Skeletal muscle tissue (tissue), 4 donors: ENCODE data around the gene PBLD. TPM values are rescaled to one million over a fixed set of nuclear protein-coding genes. Genes with fewer than 3 reads are reported as not detected.

Source experiments
- H3K27ac ChIP-seq: one replicate; pipeline ENCODE4 v1.7.0; 2013; ENCODE audit warnings: mild to moderate bottlenecking, low read depth, low read length, inconsistent platforms
- H3K27me3 ChIP-seq, 3 donors: one replicate each; pipeline ENCODE4 v1.7.0; 2013; ENCODE audit warnings: low read length in 3 of 3; ENCODE audit not compliant: control insufficient read depth in 3 of 3, insufficient read depth in 3 of 3
- H3K36me3 ChIP-seq, 3 donors: one replicate each; pipeline ENCODE4 v1.7.0; 2013; ENCODE audit warnings: low read length in 3 of 3; ENCODE audit not compliant: control insufficient read depth in 3 of 3, insufficient read depth in 3 of 3
- H3K4me1 ChIP-seq, 3 donors: one replicate each; pipeline ENCODE4 v1.7.0; 2013; ENCODE audit warnings: low read length in 3 of 3, mild to moderate bottlenecking in 3 of 3; ENCODE audit not compliant: control insufficient read depth in 3 of 3, insufficient read depth in 3 of 3
- H3K4me3 ChIP-seq, 3 donors: one replicate each; pipeline ENCODE4 v1.7.0; 2013; ENCODE audit warnings: low read length in 3 of 3
- H3K9ac ChIP-seq, 3 donors: one replicate each; pipeline ENCODE4 v1.7.0; 2013; ENCODE audit warnings: low read length in 3 of 3, mild to moderate bottlenecking in 3 of 3, moderate library complexity in 2 of 3, low read depth in 1 of 3
- H3K9me3 ChIP-seq, 3 donors: one replicate each; pipeline ENCODE4 v1.7.0; 2013; ENCODE audit warnings: low read length in 3 of 3; ENCODE audit not compliant: control insufficient read depth in 3 of 3
- total RNA-seq: library from RNA; depleted of rRNA; stranded (reverse); fragments of >200 nt; gene quantifications from one replicate; pipeline ENCODE4 v1.2.3, GENCODE V29; 2014
- donor health status: Osteomylitis.

PBLD gene
- 3.7 TPM for total RNA-seq

- H3K4me1 ChIP-seq = peaks cover 26 to 52% (median 41%) of the 10 kb centered on the region in 3 donors
Measured at GRCh38 chr10:68332259-68333057, at the start of gene PBLD. TSS of gene PBLD (minus strand) at chr10:68332928. CDS start at chr10:68306844, 26,084 bp downstream.

GRCh38 chr10:68371604-68372003, 38.9 kb upstream of the PBLD start:
- H3K9me3 ChIP-seq = no peaks in the 10 kb centered on the region
- H3K4me3 ChIP-seq = no peak overlapping the region
- H3K27ac ChIP-seq = no peak overlapping the region
- H3K27me3 ChIP-seq = no peaks in the 10 kb centered on the region
- peaks cover 16 to 35% (median 22%) of the 10 kb centered on the region in 3 donors for H3K36me3 ChIP-seq
- no peaks in the 10 kb centered on the region for H3K4me1 ChIP-seq
- H3K9ac ChIP-seq = no peak overlapping the region

More at GRCh38 chr10:68332259-68333057, at the start of gene PBLD:
- H3K27ac ChIP-seq = peak within 1 kb of the TSS; percentile 98
- peak within 1 kb of the TSS; percentile 89 to 95 (median 92) for H3K4me3 ChIP-seq
- H3K36me3 ChIP-seq = no peaks in the 10 kb centered on the region
- H3K9me3 ChIP-seq = no peaks in the 10 kb centered on the region
- H3K9ac ChIP-seq = peak within 1 kb of the TSS; percentile 97 to 99 (median 99)
- no peaks in the 10 kb centered on the region for H3K27me3 ChIP-seq

- Histone ChIP-seq H3K36me3 (peaks cover 10 to 24% (median 19%) of the 10 kb centered on the region in 3 donors), H3K4me3 (no peak overlapping the region), H3K4me1 (no peaks in the 10 kb centered on the region), H3K9me3 (no peaks in the 10 kb centered on the region), H3K9ac (no peak overlapping the region), H3K27me3 (no peaks in the 10 kb centered on the region), H3K27ac (no peak overlapping the region)
Measured at GRCh38 chr10:68367121-68367520, 34.4 kb upstream of the PBLD start.

GRCh38 chr10:68366600-68366999, 33.9 kb upstream of the PBLD start:
- Histone ChIP-seq H3K27me3 (no peaks in the 10 kb centered on the region), H3K9me3 (no peaks in the 10 kb centered on the region), H3K9ac (no peak overlapping the region), H3K4me1 (no peaks in the 10 kb centered on the region), H3K4me3 (no peak overlapping the region), H3K27ac (no peak overlapping the region), H3K36me3 (peaks cover 7 to 25% (median 18%) of the 10 kb centered on the region in 3 donors)

GRCh38 chr10:68365611-68366010, 32.9 kb upstream of the PBLD start:
- Histone ChIP-seq H3K27me3 (no peaks in the 10 kb centered on the region), H3K27ac (no peak overlapping the region), H3K4me1 (no peaks in the 10 kb centered on the region), H3K36me3 (peaks cover 7 to 32% (median 16%) of the 10 kb centered on the region in 3 donors), H3K9me3 (no peaks in the 10 kb centered on the region), H3K9ac (no peak overlapping the region), H3K4me3 (no peak overlapping the region)

GRCh38 chr10:68364101-68364886, 31.6 kb upstream of the PBLD start:
- H3K27me3 ChIP-seq = no peaks in the 10 kb centered on the region

GRCh38 chr10:68362590-68362989, 29.9 kb upstream of the PBLD start:
- Histone ChIP-seq H3K4me3 (no peak overlapping the region), H3K36me3 (peaks cover 7 to 37% (median 27%) of the 10 kb centered on the region in 3 donors), H3K9ac (no peak overlapping the region)

More at GRCh38 chr10:68364101-68364886, 31.6 kb upstream of the PBLD start:
- Histone ChIP-seq H3K36me3 (peaks cover 7 to 32% (median 16%) of the 10 kb centered on the region in 3 donors), H3K4me1 (no peaks in the 10 kb centered on the region), H3K27ac (no peak overlapping the region), H3K9ac (no peak overlapping the region), H3K4me3 (no peak overlapping the region), H3K9me3 (no peaks in the 10 kb centered on the region)

GRCh38 chr10:68359189-68359588, 26.5 kb upstream of the PBLD start:
- Histone ChIP-seq H3K4me3 (no peak overlapping the region), H3K27me3 (no peaks in the 10 kb centered on the region), H3K9ac (no peak overlapping the region), H3K36me3 (peaks cover 11 to 37% (median 24%) of the 10 kb centered on the region in 3 donors), H3K9me3 (no peaks in the 10 kb centered on the region), H3K27ac (no peak overlapping the region), H3K4me1 (no peaks in the 10 kb centered on the region)

More at GRCh38 chr10:68362590-68362989, 29.9 kb upstream of the PBLD start:
- Histone ChIP-seq H3K27ac (no peak overlapping the region), H3K4me1 (no peaks in the 10 kb centered on the region), H3K27me3 (no peaks in the 10 kb centered on the region), H3K9me3 (no peaks in the 10 kb centered on the region)

GRCh38 chr10:68353537-68353936, 20.8 kb upstream of the PBLD start:
- no peak overlapping the region for H3K9ac ChIP-seq
- H3K4me1 ChIP-seq = no peaks in the 10 kb centered on the region
- H3K27ac ChIP-seq = no peak overlapping the region
- H3K27me3 ChIP-seq = no peaks in the 10 kb centered on the region
- H3K9me3 ChIP-seq = no peaks in the 10 kb centered on the region
- H3K36me3 ChIP-seq = peaks cover 11 to 25% (median 12%) of the 10 kb centered on the region in 3 donors
- H3K4me3 ChIP-seq = no peak overlapping the region
